Measurements from ENCODE around the gene PIGK. TPM values are rescaled to one million over a fixed set of nuclear protein-coding genes. Genes with fewer than 3 reads are reported as not detected.

Gene PIGK
- total RNA-seq (2022; extraction: Qiagen RNA extraction; ENCODE audit: low read depth): 19.4 to 40.3 TPM (median 23.3 TPM) in 5 replicates

DNA sequence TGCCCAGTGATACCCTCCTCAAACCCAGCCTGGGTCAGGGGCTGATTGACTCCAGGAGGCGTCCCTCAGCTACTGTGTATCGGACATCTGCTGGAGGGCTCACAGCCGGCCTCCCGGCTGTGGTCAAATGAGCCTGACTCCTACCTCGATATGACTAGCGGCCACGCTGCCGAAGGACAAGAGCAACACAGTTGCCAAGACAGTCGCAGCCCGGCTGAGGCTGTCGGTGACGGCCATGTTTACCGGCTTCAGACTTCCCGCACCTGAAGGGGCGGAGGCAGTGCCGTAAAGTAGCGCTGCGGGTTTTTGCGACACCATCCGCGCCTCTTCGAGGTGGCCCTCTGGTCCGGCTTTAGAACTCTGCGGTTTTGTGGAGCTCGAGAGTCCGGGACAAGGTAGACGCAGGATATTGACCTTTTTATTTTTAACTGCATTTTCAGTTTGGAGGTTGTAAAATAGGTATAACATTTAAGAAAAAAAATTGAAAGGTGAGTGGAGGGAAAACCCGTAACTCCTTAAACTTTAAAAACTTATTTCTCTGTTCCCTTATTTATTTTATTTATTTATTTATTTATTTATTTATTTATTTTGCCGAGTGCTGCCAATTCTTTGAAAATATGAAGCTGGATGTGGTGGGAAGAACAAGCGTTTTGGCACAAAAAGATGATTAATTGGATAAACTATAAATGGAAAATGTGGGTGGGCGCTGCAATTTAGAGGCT lies at the start of gene PIGK:
Gene PIGK, minus strand, starts transcription at position 265 of the 722 bp plus-strand sequence. Its CDS starts 28 bp downstream, at position 237.

Other genes starting within 250 kb of the PIGK start
- 5.8 to 13.3 TPM (median 6.9 TPM) in 5 replicates for gene AK5, start 62.6 kb upstream of the PIGK start, total RNA-seq (2022; extraction: Qiagen RNA extraction; ENCODE audit: low read depth)

Measured in A549 treated with ZK216348 at 1 μM for 4 hours (cell line).